Stimulated activated effector memory CD8-positive, alpha-beta T cell treated with anti-CD3 and anti-CD28 coated beads, Interleukin-12 subunit alpha, Interleukin-12 subunit beta, amount 100 ng/mL, for 72 hours (primary cell): ENCODE measurements around the gene TBC1D4.

ENCODE experiments used
- ATAC-seq: fragments of 150-1000 bp; cut with Tn5 transposase; 2 replicates; pipeline ENCODE4 v1.10.0; 2021
- DNase-seq, 2 donors: peaks; one replicate each; pipeline ENCODE4 v3.0.0; 2021 to 2022; ENCODE audit warnings: low spot score in 2 of 2
- H3K27ac Mint-ChIP-seq: one replicate; pipeline ENCODE4 v1.8.0; 2022; ENCODE audit warnings: mild to moderate bottlenecking, mixed read lengths
- H3K36me3 Mint-ChIP-seq: one replicate; pipeline ENCODE4 v1.8.0; 2022; ENCODE audit warnings: mild to moderate bottlenecking, mixed read lengths
- H3K4me1 Mint-ChIP-seq: one replicate; pipeline ENCODE4 v1.8.0; 2022; ENCODE audit warnings: mixed read lengths
- H3K4me3 Mint-ChIP-seq: one replicate; pipeline ENCODE4 v1.8.0; 2022; ENCODE audit warnings: mild to moderate bottlenecking, mixed read lengths
- H3K9me3 Mint-ChIP-seq: one replicate; pipeline ENCODE4 v1.8.0; 2022; ENCODE audit warnings: mixed read lengths

The TBC1D4 gene

GRCh38 chr13:75400775-75401174 lies 81.2 kb downstream of the TBC1D4 start:
- ATAC-seq = no peak
- Mint-ChIP-seq H3K27ac (no peak overlapping the region), H3K4me1 (no peaks in the 10 kb centered on the region), H3K4me3 (no peak overlapping the region), H3K9me3 (no peaks in the 10 kb centered on the region), H3K36me3 (no peaks in the 10 kb centered on the region)
- no peak for DNase-seq

- no peak overlapping the region for H3K4me3 Mint-ChIP-seq
- no peaks in the 10 kb centered on the region for H3K36me3 Mint-ChIP-seq
- ATAC-seq (no peak), DNase-seq (no peak)
- no peaks in the 10 kb centered on the region for H3K9me3 Mint-ChIP-seq
- no peak overlapping the region for H3K27ac Mint-ChIP-seq
- H3K4me1 Mint-ChIP-seq = no peaks in the 10 kb centered on the region
These were observed 82.1 kb downstream of the TBC1D4 start for GRCh38 chr13:75399879-75400217.

- H3K36me3 Mint-ChIP-seq = no peaks in the 10 kb centered on the region
- no peaks in the 10 kb centered on the region for H3K4me1 Mint-ChIP-seq
- no peak overlapping the region for H3K27ac Mint-ChIP-seq
These were observed 82.6 kb downstream of the TBC1D4 start for GRCh38 chr13:75399168-75399878.

GRCh38 chr13:75398072-75398471 lies 83.9 kb downstream of the TBC1D4 start:
- no peak overlapping the region for H3K4me3 Mint-ChIP-seq
- DNase-seq (no peak), ATAC-seq (no peak)
- H3K9me3 Mint-ChIP-seq = no peaks in the 10 kb centered on the region
- no peaks in the 10 kb centered on the region for H3K4me1 Mint-ChIP-seq
- no peak overlapping the region for H3K27ac Mint-ChIP-seq
- no peaks in the 10 kb centered on the region for H3K36me3 Mint-ChIP-seq

More at GRCh38 chr13:75399168-75399878, 82.6 kb downstream of the TBC1D4 start:
- Mint-ChIP-seq H3K9me3 (no peaks in the 10 kb centered on the region), H3K4me3 (no peak overlapping the region)
- ATAC-seq = no peak
- DNase-seq = no peak

GRCh38 chr13:75395901-75396300 lies 86.1 kb downstream of the TBC1D4 start:
- no peaks in the 10 kb centered on the region for H3K9me3 Mint-ChIP-seq
- no peaks in the 10 kb centered on the region for H3K4me1 Mint-ChIP-seq
- ATAC-seq = no peak

GRCh38 chr13:75395066-75395465 lies 86.9 kb downstream of the TBC1D4 start:
- no peak for DNase-seq
- no peak overlapping the region for H3K27ac Mint-ChIP-seq
- ATAC-seq = no peak
- no peaks in the 10 kb centered on the region for H3K9me3 Mint-ChIP-seq
- H3K36me3 Mint-ChIP-seq = no peaks in the 10 kb centered on the region
- H3K4me3 Mint-ChIP-seq = no peak overlapping the region
- no peaks in the 10 kb centered on the region for H3K4me1 Mint-ChIP-seq

More at GRCh38 chr13:75395901-75396300, 86.1 kb downstream of the TBC1D4 start:
- Mint-ChIP-seq H3K4me3 (no peak overlapping the region), H3K27ac (no peak overlapping the region), H3K36me3 (no peaks in the 10 kb centered on the region)
- no peak for DNase-seq

GRCh38 chr13:75393839-75394520 lies 88.0 kb downstream of the TBC1D4 start:
- no peaks in the 10 kb centered on the region for H3K36me3 Mint-ChIP-seq
- no peaks in the 10 kb centered on the region for H3K9me3 Mint-ChIP-seq
- no peak overlapping the region for H3K27ac Mint-ChIP-seq
- no peak overlapping the region for H3K4me3 Mint-ChIP-seq
- no peak for DNase-seq
- ATAC-seq = no peak
- no peaks in the 10 kb centered on the region for H3K4me1 Mint-ChIP-seq

GRCh38 chr13:75391432-75392100 lies 90.4 kb downstream of the TBC1D4 start:
- Mint-ChIP-seq H3K27ac (no peak overlapping the region), H3K4me3 (no peak overlapping the region), H3K4me1 (no peaks in the 10 kb centered on the region), H3K9me3 (no peaks in the 10 kb centered on the region), H3K36me3 (no peaks in the 10 kb centered on the region)
- ATAC-seq = peak; percentile 55
- no peak for DNase-seq

- no peak overlapping the region for H3K27ac Mint-ChIP-seq
- no peak for ATAC-seq
- no peak overlapping the region for H3K4me3 Mint-ChIP-seq
- no peaks in the 10 kb centered on the region for H3K4me1 Mint-ChIP-seq
- no peaks in the 10 kb centered on the region for H3K36me3 Mint-ChIP-seq
- no peaks in the 10 kb centered on the region for H3K9me3 Mint-ChIP-seq
- no peak for DNase-seq
These were observed 91.7 kb downstream of the TBC1D4 start for GRCh38 chr13:75390229-75390628.

GRCh38 chr13:75385708-75386083 lies 96.3 kb downstream of the TBC1D4 start:
- H3K27ac Mint-ChIP-seq = no peak overlapping the region
- no peaks in the 10 kb centered on the region for H3K4me1 Mint-ChIP-seq
- DNase-seq (no peak), ATAC-seq (no peak)
- no peak overlapping the region for H3K4me3 Mint-ChIP-seq
- H3K9me3 Mint-ChIP-seq = no peaks in the 10 kb centered on the region
- H3K36me3 Mint-ChIP-seq = no peaks in the 10 kb centered on the region

- H3K4me1 Mint-ChIP-seq = no peaks in the 10 kb centered on the region
- no peaks in the 10 kb centered on the region for H3K36me3 Mint-ChIP-seq
- DNase-seq (no peak), ATAC-seq (no peak)
- no peaks in the 10 kb centered on the region for H3K9me3 Mint-ChIP-seq
- no peak overlapping the region for H3K27ac Mint-ChIP-seq
- no peak overlapping the region for H3K4me3 Mint-ChIP-seq
These were observed 96.9 kb downstream of the TBC1D4 start for GRCh38 chr13:75384879-75385707.

- H3K9me3 Mint-ChIP-seq = no peaks in the 10 kb centered on the region
These were observed 98.8 kb downstream of the TBC1D4 start for GRCh38 chr13:75383064-75383715.

GRCh38 chr13:75378301-75378700 lies 103.7 kb downstream of the TBC1D4 start:
- ATAC-seq = no peak
- H3K4me3 Mint-ChIP-seq = no peak overlapping the region

More at GRCh38 chr13:75383064-75383715, 98.8 kb downstream of the TBC1D4 start:
- no peak overlapping the region for H3K27ac Mint-ChIP-seq
- ATAC-seq = no peak
- no peak for DNase-seq
- no peaks in the 10 kb centered on the region for H3K36me3 Mint-ChIP-seq
- H3K4me1 Mint-ChIP-seq = no peaks in the 10 kb centered on the region
- H3K4me3 Mint-ChIP-seq = no peak overlapping the region

GRCh38 chr13:75376792-75377402 lies 105.1 kb downstream of the TBC1D4 start:
- H3K4me3 Mint-ChIP-seq = no peak overlapping the region
- H3K4me1 Mint-ChIP-seq = no peaks in the 10 kb centered on the region
- H3K27ac Mint-ChIP-seq = no peak overlapping the region
- DNase-seq (no peak), ATAC-seq (no peak)
- H3K9me3 Mint-ChIP-seq = no peaks in the 10 kb centered on the region
- no peaks in the 10 kb centered on the region for H3K36me3 Mint-ChIP-seq

More at GRCh38 chr13:75378301-75378700, 103.7 kb downstream of the TBC1D4 start:
- Mint-ChIP-seq H3K27ac (no peak overlapping the region), H3K36me3 (no peaks in the 10 kb centered on the region), H3K9me3 (no peaks in the 10 kb centered on the region), H3K4me1 (no peaks in the 10 kb centered on the region)
- DNase-seq = no peak
